AG10803 (cell line): Measurements from ENCODE around the gene SCYGR1.

Source experiments
- DNase-seq: peaks from one replicate; pipeline ENCODE4 v3.0.0; 2010; ENCODE audit warnings: low read depth
- H3K4me3 ChIP-seq: 2 replicates; pipeline ENCODE4 v1.5.1; 2011; ENCODE audit warnings: mild to moderate bottlenecking, low read length, control low read depth
- CTCF ChIP-seq: conservative IDR thresholded peaks from 2 replicates; pipeline ENCODE4 v1.5.1; 2011; ENCODE audit warnings: mild to moderate bottlenecking, low read length, control low read depth, inconsistent platforms

Gene SCYGR1

DNA sequence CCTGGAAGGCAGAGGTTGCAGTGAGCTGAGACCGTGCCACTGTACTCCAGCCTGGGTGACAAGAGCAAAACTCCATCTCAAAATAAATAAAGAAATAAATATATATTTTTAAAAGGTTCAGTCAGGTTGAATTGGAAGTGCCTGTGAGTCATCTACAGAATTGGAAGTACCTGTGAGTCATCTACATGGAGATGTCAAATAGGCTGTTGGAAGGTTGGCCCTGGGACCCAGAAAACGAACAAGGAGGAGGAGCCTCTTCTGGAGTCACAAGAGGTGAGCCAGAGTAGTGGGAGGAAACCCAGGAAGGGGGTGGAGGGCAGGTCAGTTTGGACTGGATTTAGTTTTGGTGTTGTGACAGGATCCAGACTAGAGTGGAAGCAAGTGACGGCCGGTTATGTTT lies 15.2 kb upstream of the SCYGR1 start:
- no peak overlapping the region for H3K4me3 ChIP-seq
- TF ChIP-seq CTCF: no peak
- no peak for DNase-seq

- DNase-seq: no peak
- H3K4me3 ChIP-seq: no peak overlapping the region
- no peak for TF ChIP-seq CTCF
These were observed 14.6 kb upstream of the SCYGR1 start for GRCh38 chr2:227402321-227402720.

- H3K4me3 ChIP-seq: no peak overlapping the region
- TF ChIP-seq CTCF: no peak
- DNase-seq: no peak
These were observed 13.8 kb upstream of the SCYGR1 start for GRCh38 chr2:227401550-227401949.

GRCh38 chr2:227398684-227399670 lies 11.2 kb upstream of the SCYGR1 start:
- no peak overlapping the region for H3K4me3 ChIP-seq
- DNase-seq: no peak
- no peak for TF ChIP-seq CTCF

DNA sequence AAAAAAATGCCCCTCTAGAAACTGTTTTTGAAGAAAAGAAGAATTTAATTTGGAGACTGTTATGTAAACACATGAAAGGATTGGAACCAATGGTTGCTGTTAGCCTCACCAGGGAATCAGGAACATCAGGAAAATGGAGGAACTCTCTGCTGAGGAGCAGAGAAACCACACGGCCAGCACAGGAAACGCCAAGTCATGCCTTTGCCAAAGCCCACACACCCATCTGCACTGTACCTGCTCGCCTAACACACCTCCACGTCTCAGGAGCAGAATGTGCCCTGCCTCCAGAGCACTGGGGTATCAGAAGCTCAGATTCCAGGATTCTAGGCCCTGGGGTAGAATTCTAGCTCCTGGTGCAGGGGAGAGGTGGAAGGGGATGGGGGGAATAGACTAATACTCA lies 9.8 kb upstream of the SCYGR1 start:
- no peak overlapping the region for H3K4me3 ChIP-seq
- no peak for TF ChIP-seq CTCF
- no peak for DNase-seq

GRCh38 chr2:227395556-227395955 lies 7.8 kb upstream of the SCYGR1 start:
- TF ChIP-seq CTCF: no peak
- H3K4me3 ChIP-seq: no peak overlapping the region
- no peak for DNase-seq

GRCh38 chr2:227394401-227394800 lies 6.7 kb upstream of the SCYGR1 start:
- no peak for DNase-seq
- TF ChIP-seq CTCF: no peak
- H3K4me3 ChIP-seq: no peak overlapping the region
